ENCODE measurements around the gene YY2.
"Not testable (repeated sequence)": the region's sequence is repeated elsewhere in the genome, so short reads cannot be mapped to it uniquely, and the experiment has no call there.

The YY2 gene

DNA sequence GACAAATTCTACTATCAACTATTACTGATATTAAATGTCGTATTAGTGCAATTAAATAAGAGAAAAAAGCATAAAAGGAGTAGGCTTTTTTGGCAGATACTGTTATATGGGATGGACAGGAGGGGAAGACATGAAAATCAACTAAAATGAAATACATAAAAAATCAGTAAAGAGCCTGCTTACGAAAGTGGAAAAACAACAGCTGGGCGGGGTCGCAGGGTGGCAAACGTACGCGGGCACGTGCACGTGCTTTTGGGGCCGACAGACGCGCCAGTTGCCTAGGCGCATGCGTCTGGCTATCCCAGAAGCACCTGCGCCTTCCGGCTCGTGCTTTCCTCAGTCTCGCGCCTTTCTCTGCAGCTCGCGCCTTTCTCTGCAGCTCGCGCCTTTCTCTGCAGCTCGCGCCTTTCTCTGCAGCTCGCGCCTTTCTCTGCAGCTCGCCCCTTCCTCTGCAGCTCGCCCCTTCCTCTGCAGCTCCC, at the start of gene YY2:
Gene YY2 (plus strand): TSS at position 51 of the 479 bp plus-strand sequence. CDS start 498 bp downstream, outside the sequence.
- no peak for DNase-seq (ENCODE audit: extremely low read depth in 1 of 2, low read depth in 1 of 2)

DNA sequence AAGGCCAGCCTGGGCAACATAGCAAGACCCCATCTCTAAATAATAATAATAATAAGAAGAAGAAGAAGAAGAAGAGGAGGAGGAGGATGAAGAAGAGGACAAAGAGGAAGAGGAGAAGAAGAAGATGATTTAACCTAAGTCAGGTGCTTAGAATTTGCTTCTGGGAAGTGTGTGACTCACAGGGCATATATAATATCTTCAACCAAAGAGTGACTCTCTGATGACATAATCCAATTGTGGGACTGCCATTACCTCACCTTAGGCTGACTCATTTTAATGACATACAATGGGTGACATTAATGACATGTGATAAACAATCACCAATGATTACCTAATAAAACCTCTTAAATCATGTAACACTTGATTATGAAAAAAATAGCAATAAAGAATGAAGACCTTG, 49.1 kb upstream of the YY2 start:
- DNase-seq (ENCODE audit: extremely low read depth in 1 of 2, low read depth in 1 of 2) = no peak

DNA sequence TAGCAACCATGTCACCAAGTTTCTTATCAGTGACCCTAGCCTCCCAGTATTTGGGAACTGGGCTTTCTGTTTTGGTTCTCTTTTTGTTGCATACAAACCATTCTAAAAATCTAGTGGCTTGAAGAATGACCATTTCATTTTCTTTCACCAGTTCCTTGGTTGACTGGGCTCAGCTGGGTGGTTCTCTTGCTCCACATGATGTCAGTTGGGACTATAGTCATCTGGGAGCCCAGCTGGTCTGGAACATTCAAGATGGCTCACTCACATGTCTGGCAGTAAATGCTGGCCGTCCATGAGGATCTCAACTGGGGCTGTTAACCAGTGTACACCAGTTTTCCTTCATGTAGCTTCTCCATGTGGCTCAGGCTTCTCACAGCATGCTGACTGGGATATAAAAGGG, 44.0 kb upstream of the YY2 start:
- no peak for DNase-seq (ENCODE audit: extremely low read depth in 1 of 2, low read depth in 1 of 2)

DNA sequence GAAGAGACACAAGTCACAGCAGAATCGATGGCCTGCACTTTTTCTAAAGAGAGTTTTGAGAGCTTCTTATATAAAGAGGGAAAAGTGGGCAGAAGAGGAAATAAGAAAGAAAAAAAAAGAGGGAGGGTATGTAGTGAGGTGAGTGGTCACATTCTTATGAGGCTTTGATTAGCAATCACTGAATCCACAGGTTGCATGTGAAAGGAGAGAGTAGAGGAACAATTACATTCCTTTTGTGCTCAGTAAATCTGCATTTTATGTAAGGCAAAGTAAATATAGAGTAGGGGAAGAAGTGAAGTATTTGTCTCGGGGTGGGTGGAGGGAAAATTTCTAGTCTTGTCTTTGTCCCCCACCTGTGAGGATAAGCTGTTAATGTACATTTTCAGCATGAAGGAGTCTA, 43.2 kb upstream of the YY2 start:
- no peak for DNase-seq (ENCODE audit: extremely low read depth in 1 of 2, low read depth in 1 of 2)

DNA sequence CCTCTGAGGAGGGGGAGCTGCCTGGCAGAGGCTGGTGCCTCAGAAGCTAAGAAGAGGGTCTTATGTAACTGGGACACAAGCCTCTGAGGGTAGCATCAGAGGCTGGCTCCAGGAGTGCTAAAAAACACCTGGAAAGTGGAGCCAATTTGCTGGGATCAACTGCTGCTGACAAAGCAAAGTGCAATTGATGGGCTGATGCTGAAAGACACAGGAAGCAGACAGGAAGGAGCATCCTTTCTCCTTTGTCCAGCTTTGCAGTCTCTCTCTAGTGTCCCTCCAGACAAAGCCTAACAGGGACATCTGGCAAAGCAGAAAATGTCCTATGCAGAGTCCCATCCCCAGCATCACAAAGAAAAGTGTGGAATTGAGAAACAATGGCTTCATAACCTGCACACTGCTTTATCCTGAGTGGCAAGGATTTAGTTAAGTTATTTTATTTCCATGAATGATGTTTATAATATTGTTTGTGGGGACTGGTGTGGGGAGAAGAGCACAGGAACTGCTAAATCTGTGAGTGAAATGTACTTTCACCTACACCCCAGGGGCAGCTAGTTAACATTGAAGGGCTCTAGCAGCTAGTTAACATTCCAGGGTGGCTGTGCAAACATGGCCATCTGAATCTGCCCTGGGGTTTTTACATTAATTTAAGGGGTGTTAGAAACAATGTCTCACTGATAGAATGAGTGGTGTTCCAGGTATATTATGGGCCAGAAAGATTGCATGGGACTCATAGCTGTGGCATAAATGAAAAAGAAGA, 42.0 kb upstream of the YY2 start:
- no peak for DNase-seq (ENCODE audit: extremely low read depth in 1 of 2, low read depth in 1 of 2)

DNA sequence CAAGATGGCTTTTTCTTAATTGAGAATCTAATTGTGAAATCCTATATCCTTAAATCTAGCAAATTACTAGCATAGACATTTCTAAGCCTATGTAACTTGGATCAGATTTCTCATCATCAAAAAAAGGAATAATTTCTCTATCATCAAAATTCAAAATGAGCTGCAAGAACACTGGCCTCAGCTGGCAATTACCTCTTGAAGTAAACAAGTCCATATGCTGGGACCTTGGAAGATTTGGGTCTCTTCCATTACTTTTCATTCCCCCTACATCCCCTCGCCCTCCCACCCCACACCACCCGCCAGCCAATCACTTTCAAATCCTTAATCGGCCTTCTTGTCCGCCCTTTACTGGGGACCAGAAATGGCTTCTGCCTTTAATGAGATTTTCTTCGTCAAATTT, 39.7 kb upstream of the YY2 start:
- DNase-seq (ENCODE audit: extremely low read depth in 1 of 2, low read depth in 1 of 2) = no peak

DNA sequence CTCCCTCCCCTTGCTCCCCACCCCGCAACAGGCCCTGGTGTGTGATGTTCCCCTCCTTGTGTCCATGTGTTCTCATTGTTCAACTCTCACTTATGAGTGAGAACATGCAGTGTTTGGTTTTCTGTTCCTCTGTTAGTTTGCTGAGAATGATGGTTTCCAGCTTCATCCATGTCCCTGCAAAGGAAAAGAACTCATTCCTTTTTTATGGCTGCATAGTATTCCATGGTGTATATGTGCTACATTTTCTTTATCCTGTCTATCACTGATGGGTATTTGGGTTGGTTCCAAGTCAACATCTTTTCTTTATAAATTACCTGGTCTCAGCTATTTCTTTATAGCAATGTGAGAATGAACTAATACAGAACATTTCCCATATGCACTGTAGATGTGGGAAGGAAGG, 35.6 kb upstream of the YY2 start:
- not testable (repeated sequence) for DNase-seq (ENCODE audit: extremely low read depth in 1 of 2, low read depth in 1 of 2)

DNA sequence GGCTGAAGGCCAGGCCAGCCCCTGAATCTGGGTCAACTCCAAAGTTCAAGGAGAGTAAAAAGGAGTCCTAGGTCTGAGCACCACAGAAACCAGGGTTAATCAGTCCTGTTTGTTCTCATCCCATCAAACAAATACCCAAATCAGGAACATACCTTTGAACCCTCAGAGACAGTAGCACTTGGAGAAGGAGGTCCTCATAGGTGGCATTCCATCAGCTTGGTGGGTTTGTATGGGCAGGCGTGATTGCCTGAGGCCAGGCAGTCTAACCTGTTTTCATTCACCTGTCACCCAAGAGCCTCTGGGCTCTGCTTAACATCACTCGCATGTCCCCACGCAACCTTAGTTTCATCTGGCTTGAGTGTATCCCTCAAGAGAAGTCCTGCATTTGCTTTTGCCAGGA, 33.9 kb upstream of the YY2 start:
- no peak for DNase-seq (ENCODE audit: extremely low read depth in 1 of 2, low read depth in 1 of 2)

DNA sequence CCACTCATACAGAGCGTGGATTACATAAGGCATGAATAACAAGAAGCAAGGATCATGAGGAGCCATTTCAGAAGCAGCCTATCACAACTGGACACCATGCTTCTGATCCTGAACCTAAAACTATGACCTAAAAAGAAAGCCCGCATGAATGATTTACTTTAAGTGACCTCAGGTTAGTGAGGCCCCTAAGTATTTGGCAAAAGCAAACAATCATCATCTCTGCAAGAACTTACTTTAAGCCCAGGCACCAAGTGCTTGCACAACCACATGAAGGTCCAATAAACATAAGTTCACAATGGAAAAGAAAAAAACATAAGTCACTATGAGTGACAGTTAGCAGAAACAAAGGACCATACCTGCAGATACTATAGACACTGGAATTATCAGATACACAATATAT, 24.3 kb upstream of the YY2 start:
- DNase-seq (ENCODE audit: extremely low read depth in 1 of 2, low read depth in 1 of 2) = no peak

DNA sequence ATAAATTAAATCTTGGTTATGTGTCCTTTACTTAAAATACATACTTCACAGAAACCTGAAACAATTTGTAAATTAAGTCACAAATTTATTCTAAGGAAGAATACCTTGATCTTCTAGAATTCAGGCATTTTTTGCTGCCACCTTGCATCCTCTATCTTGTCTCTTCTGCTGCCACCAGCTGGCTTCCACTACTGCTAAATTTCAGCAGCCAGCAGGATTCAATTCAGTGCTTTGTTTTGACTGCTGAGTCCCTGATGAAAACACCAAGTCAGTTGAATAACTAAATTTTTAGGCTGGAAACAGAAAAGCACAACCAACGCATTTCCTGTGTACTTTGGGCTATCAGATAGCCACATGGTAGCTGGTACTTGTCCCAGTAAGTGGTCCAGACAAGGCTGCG, 18.7 kb upstream of the YY2 start:
- no peak for DNase-seq (ENCODE audit: extremely low read depth in 1 of 2, low read depth in 1 of 2)

DNA sequence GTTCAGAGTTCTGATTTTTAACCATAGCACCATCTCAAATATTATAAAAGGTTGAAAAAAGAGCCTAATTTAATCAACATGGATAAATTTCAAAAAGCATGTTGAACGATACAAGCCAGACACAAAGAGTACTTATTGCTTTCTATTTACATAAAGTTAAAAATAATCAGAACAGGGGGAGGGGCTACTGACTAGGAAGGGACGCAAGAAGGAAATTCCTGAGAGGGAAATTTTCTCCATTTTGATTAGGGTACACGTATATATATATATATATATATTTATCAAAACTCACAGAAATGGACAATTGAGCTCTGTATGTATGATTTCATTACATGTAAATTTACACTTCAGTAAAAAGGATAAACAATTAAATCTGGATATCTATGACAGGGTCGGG, 16.9 kb upstream of the YY2 start:
- no peak for DNase-seq (ENCODE audit: extremely low read depth in 1 of 2, low read depth in 1 of 2)

DNA sequence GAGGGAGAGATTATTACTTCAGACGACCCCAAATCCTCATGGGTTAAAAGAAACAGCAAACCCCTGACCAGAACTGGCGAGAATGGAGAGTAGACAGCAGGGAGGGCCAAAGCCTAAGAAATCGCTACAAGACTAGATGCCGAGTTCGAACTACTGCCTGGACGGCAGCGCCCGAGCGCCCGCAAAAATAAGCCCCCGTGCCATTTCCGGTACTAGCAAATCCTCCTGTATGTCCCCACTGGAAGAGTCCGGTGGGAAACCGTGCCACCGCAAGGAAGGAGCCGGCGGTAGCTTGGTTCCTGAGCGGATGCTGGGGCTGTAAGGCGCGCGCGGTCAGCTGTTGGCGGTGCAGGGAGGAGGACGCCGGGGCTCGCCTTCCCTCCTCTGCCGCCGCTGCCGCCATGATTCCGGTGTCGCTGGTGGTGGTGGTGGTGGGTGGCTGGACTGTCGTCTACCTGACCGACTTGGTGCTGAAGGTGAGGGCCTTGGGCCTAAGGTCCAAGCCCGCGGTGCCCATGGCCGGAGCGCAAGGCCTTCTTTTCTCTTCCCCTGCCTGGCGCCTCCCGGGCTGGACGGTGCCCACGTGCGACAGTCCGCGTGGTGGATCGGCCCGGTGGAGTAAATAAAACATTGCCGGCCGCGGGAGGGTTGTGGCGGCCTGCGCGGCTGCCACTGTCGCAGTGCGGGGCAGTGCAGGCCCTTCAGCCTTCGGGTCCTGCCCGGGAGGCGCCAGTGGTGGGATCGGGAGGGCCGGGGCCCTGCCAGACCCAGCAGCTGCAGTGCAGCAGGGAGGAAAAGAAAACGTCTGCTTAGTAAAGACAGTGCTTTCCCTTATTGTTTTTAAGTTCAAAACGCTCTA, 16.2 kb upstream of the YY2 start, which contains the start of gene MBTPS2:
Gene MBTPS2 (plus strand): TSS at position 284 of the 859 bp plus-strand sequence. CDS start 118 bp downstream, at position 402.
- DNase-seq (ENCODE audit: extremely low read depth in 1 of 2, low read depth in 1 of 2) = peak; percentile 63

DNA sequence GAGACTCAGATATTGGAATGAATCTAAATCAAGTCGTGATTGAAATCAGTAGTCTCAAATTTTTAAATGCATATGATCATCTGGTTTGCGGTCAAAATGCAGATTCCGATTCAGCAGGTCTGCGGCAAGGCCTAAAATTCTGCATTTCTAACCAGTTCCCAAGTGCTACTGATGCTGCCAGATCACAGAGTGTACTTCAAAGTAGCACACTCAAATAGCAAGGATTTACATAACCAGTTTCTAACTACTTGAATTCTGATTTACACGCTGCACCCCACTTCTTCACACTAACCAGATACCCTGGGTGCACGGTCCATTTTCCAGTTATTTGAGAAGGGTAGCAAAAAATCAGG, 15.6 kb upstream of the YY2 start:
- DNase-seq (ENCODE audit: extremely low read depth in 1 of 2, low read depth in 1 of 2) = peak in 1 of 2 donors; percentile 4

DNA sequence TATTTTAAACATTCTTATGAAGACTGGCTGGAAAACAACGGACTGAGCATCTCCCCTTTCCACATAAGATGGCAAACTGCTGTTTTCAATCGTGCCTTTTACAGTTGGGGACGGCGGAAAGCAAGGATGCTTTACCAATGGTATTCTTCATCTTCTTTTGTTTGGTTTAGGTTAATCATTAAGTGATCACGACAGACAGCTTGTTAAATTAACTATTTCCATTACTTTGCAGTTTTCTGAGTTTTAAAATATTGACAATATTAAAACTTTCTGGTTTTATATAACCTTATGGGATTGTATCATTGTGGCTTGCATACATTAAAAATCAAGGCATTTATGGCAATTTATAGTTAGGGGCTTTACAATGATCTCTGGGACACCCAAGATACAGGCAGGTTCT, 12.6 kb upstream of the YY2 start:
- DNase-seq (ENCODE audit: extremely low read depth in 1 of 2, low read depth in 1 of 2) = no peak

DNA sequence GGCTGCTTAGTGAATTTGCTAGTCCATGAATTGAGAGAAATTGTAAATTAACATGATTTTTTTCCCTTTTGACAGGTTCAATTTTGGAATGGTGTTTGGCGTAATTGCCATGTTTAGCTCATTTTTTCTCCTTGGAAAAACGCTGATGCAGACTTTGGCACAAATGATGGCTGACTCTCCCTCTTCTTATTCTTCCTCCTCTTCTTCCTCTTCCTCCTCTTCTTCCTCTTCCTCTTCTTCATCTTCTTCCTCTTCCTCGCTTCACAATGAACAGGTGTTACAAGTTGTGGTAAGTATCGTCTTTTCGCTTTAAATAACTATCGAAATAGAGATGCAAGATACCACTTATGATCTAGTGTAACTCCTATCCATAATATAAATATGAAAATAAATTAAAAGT, 10.7 kb upstream of the YY2 start:
- DNase-seq (ENCODE audit: extremely low read depth in 1 of 2, low read depth in 1 of 2) = no peak

DNA sequence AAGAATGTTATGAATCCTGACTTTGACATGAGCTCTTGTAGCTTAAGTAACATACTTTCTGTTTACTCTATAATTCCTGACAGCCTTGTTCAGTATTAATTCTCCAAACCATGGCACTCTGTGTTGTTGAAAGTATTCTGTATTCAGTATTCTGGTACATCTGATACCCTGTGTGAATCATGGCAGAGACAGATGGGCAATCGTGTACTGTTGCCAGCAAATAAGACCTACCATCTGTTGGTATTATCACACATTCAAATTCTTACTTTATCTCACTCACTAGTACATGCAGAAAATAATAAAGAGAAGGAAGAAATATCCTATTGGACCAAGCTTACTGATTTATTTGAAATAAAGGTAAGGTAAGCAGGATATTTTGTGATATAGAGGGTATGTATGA, 8.4 kb upstream of the YY2 start:
- DNase-seq (ENCODE audit: extremely low read depth in 1 of 2, low read depth in 1 of 2) = no peak

DNA sequence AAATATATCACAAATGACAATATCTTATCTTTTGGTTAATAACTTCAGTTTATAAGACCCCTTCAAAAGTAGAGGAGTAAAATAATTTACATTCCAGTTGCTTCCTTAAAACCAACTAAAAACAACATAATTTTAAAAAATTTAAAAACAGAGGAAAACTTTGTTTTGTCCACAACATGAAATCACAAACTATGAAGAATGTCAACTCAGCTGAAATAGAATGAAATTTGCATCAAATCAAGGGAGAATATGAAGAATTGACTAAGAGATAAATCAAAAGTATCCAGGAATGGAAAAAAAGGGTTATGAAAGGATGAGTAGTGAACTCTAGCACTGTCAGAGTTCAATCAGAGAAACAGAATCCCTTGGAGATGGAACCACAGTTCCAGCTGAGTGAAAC, 2.2 kb upstream of the YY2 start:
- no peak for DNase-seq (ENCODE audit: extremely low read depth in 1 of 2, low read depth in 1 of 2)

DNA sequence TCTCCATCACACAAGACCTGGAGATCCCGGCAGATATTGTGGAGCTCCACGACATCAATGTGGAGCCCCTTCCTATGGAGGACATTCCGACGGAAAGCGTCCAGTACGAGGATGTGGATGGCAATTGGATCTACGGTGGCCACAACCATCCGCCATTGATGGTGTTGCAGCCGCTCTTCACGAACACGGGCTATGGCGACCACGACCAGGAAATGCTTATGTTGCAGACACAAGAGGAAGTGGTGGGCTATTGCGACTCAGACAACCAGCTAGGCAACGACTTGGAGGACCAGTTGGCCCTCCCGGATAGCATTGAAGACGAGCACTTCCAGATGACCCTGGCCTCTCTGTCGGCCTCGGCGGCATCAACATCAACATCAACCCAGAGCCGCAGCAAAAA, 717 bp downstream of the YY2 start:
- DNase-seq (ENCODE audit: extremely low read depth in 1 of 2, low read depth in 1 of 2) = no peak

DNA sequence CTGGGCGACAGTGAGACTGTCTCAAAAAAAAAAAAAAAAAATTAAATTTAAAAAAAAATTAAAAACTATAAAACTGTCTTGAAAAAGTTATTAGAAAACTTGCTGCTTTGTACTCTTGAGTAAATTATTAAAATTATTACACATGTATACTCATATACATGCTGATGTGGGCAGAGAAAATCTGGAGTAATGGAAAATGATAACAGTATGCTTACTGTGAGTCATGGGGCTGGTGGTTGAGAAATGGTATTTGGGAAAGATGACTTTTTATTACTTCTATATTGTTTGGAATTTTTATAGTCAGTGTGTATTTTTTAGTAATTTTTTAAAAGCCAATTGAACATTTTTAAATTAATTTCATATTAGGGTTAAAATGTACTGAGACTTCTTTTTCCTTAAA, 7.5 kb downstream of the YY2 start:
- DNase-seq (ENCODE audit: extremely low read depth in 1 of 2, low read depth in 1 of 2) = no peak

DNA sequence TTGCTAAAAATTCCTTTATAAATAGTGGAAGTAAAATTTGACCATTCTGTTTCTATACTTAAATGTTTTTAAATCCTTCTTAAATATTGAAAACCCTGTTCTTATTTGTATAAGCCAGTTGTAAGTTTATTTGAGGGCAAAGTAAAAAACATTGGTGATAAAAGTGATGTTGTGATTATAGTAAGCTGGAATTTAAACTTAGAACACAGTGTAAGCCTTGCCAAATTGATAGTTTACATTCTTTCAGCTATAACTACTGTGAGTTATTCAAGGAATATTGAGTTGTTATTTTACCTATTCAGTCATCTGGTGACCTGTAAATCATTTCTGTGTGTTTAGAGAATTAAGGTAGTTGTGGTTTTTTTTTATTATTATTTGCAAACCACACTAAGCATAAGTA, 9.6 kb downstream of the YY2 start:
- DNase-seq (ENCODE audit: extremely low read depth in 1 of 2, low read depth in 1 of 2) = no peak

DNA sequence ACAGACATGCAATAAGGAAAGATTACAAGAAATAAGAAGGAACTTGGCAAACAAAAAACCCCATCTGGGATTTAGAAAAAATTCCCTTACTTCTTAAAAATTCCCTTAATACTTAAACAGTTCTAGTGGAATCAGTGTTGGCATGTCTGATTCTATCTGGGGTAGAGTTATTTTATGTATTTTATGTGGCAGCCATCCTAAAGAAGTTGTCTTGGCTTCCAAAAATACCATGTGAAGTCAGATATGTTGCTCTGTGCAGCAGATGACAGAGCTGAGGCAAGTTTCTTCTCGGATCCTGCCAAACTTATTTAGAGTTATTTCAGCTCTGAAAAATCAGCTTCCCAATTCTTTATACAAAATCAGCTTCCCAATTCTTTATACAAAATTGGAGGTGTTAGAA, 14.7 kb downstream of the YY2 start:
- DNase-seq (ENCODE audit: extremely low read depth in 1 of 2, low read depth in 1 of 2) = no peak
